Endothelial cell of umbilical vein (primary cell): ENCODE results near the gene REPS1. TPM values are rescaled to one million over a fixed set of nuclear protein-coding genes. Genes with fewer than 3 reads are reported as not detected.

ENCODE experiments used
- BruUV-seq: library from RNA; stranded (reverse); fragments of 400-500 nt; replicated peaks from 2 replicates; lab custom pipeline; 2021; lab: Mats Ljungman, UMichigan
- CTCF ChIA-PET: fragments of 300-600, 350-600 bp; sonication (Branson Sonifier 250); formaldehyde crosslinking; loops from one replicate; lab custom pipeline; 2021; ENCODE audit warnings: antibody characterized with exemption, inconsistent platforms; lab: Charles Lee
- POLR2A ChIA-PET: fragments of 300-600, 350-600 bp; sonication (Branson Sonifier 250); formaldehyde crosslinking; loops from one replicate; lab custom pipeline; 2021; ENCODE audit warnings: antibody characterized with exemption, inconsistent platforms; lab: Charles Lee
- DNase-seq: peaks from one replicate; pipeline ENCODE4 v3.0.0-alpha.2; 2011; ENCODE audit warnings: low read depth, low spot score
- FAIRE-seq: peaks from 2 replicates; lab custom pipeline; 2011; peaks lifted over from hg19 to GRCh38; lab: Jason Lieb, UNC
- H2AFZ ChIP-seq: 2 replicates; pipeline ENCODE4 v1.6.0; 2012; ENCODE audit warnings: low read depth, low read length, control low read depth, inconsistent platforms
- H3K27ac ChIP-seq: 2 replicates; pipeline ENCODE4 v1.5.1; 2011; ENCODE audit warnings: low read depth, mild to moderate bottlenecking, control low read depth, low read length, moderate library complexity; ENCODE audit not compliant: insufficient read depth
- H3K27me3 ChIP-seq, 2 experiments: 2 replicates each; pipeline versions ENCODE4 v1.6.0 to v1.6.1; 2011; ENCODE audit warnings: low read length in 2 of 2, mixed read lengths in 1 of 2; ENCODE audit not compliant: control insufficient read depth in 2 of 2, insufficient read depth in 2 of 2
- H3K36me3 ChIP-seq, 2 experiments: 2 replicates in 1 of 2; 3 replicates in 1 of 2; pipeline ENCODE4 v1.5.1; 2011; ENCODE audit warnings: low read length in 2 of 2, mild to moderate bottlenecking in 1 of 2, moderate library complexity in 1 of 2; ENCODE audit not compliant: control insufficient read depth in 2 of 2, insufficient read depth in 2 of 2; ENCODE audit errors: extremely low read depth in 1 of 2
- H3K4me1 ChIP-seq: 3 replicates; pipeline ENCODE4 v1.5.1; 2011; ENCODE audit warnings: mild to moderate bottlenecking, low read length; ENCODE audit not compliant: control insufficient read depth, insufficient read depth; ENCODE audit errors: extremely low read depth
- H3K4me2 ChIP-seq: 2 replicates; pipeline ENCODE4 v1.6.1; 2011; ENCODE audit warnings: low read length, control low read depth, mixed read lengths; ENCODE audit not compliant: insufficient read depth
- H3K4me3 ChIP-seq, 3 experiments: fragments of 200-600 bp in 1 of 3; sonication (generic), shearing (Covaris generic) in 1 of 3; replicated peaks in 1 of 3; 2 replicates each; pipeline ENCODE4 v1.5.1; 2011 to 2016; ENCODE audit warnings: control low read depth in 3 of 3, low read length in 3 of 3, mild to moderate bottlenecking in 2 of 3, inconsistent platforms in 1 of 3, low read depth in 1 of 3, moderate library complexity in 1 of 3; ENCODE audit not compliant: insufficient read depth in 1 of 3
- H3K79me2 ChIP-seq: 2 replicates; pipeline ENCODE4 v1.6.0; 2012; ENCODE audit warnings: low read length, inconsistent platforms; ENCODE audit not compliant: control insufficient read depth, insufficient read depth
- H3K9ac ChIP-seq: replicated peaks from 2 replicates; pipeline ENCODE3; 2011; ENCODE audit warnings: low read length, control low read depth; ENCODE audit not compliant: insufficient read depth; ENCODE audit errors: extremely low read depth
- H3K9me1 ChIP-seq: replicated peaks from 3 replicates; pipeline ENCODE4 v1.6.0; 2011; ENCODE audit warnings: mild to moderate bottlenecking, low read length; ENCODE audit not compliant: control insufficient read depth, insufficient read depth; ENCODE audit errors: extremely low read depth
- H3K9me3 ChIP-seq: replicated peaks from 2 replicates; pipeline ENCODE4 v1.5.1; 2012; ENCODE audit warnings: low read length, inconsistent platforms; ENCODE audit not compliant: control insufficient read depth, insufficient read depth
- H4K20me1 ChIP-seq: replicated peaks from 2 replicates; pipeline ENCODE3; 2011; ENCODE audit warnings: mild to moderate bottlenecking, low read length; ENCODE audit not compliant: control insufficient read depth, insufficient read depth; ENCODE audit errors: extremely low read depth
- CTCF ChIP-seq, 2 donors: IDR thresholded peaks; 1 replicate in 1 of 2; 2 replicates in 1 of 2; pipeline ENCODE4 v1.5.1; 2011; ENCODE audit warnings: low read length in 2 of 2, mild to moderate bottlenecking in 2 of 2, moderate library complexity in 2 of 2, control low read depth in 1 of 2, inconsistent platforms in 1 of 2, low read depth in 1 of 2; ENCODE audit not compliant: insufficient read depth in 1 of 2; ENCODE audit errors: extremely low read depth in 1 of 2
- EZH2 ChIP-seq: IDR thresholded peaks from 2 replicates; pipeline ENCODE4 v1.6.1; 2012; ENCODE audit warnings: borderline replicate concordance, low read depth, mild to moderate bottlenecking, moderate library complexity, low read length, inconsistent platforms; ENCODE audit not compliant: severe bottlenecking
- FOS ChIP-seq: IDR thresholded peaks from 2 replicates; pipeline ENCODE4 v1.6.1; 2011; ENCODE audit warnings: mild to moderate bottlenecking, low read length, moderate library complexity, borderline replicate concordance; ENCODE audit not compliant: insufficient read depth
- GATA2 ChIP-seq: IDR thresholded peaks from 2 replicates; pipeline ENCODE4 v1.7.0; 2011; ENCODE audit warnings: low read depth, mild to moderate bottlenecking, moderate library complexity, mixed read lengths, low read length; ENCODE audit not compliant: insufficient read length, insufficient read depth
- JUN ChIP-seq: IDR thresholded peaks from 2 replicates; pipeline ENCODE4 v1.6.1; 2011; ENCODE audit warnings: borderline replicate concordance, low read depth; ENCODE audit not compliant: insufficient read length, insufficient read depth
- MYC ChIP-seq: IDR thresholded peaks from one replicate; pipeline ENCODE4 v1.6.1; 2011; ENCODE audit warnings: mild to moderate bottlenecking, low read depth, low read length
- POLR2AphosphoS5 ChIP-seq: IDR thresholded peaks from 2 replicates; pipeline ENCODE4 v1.6.1; 2012; ENCODE audit warnings: low read depth, mild to moderate bottlenecking, control low read depth, low read length, moderate library complexity; ENCODE audit not compliant: insufficient read depth
- dilution Hi-C: fragments of 300-500 bp; cut with MboI; formaldehyde crosslinking; loops from one replicate; pipeline ENCODE4 v1.15.0; 2019; ENCODE audit warnings: low sequenced_read_pairs; ENCODE audit not compliant: extremely low pct_ligation_motif_present
- intact Hi-C: fragments of 100-400 bp; cut with micrococcal nuclease; formaldehyde crosslinking; loops from one replicate; pipeline ENCODE4 v1.10.0; 2022
- polyA plus RNA-seq, 4 experiments: library from polyadenylated mRNA; depleted of rRNA in 3 of 4; stranded (reverse) in 3 of 4; unstranded in 1 of 4; fragments of >200 nt; gene quantifications; 2 replicates each; pipeline versions ENCODE4 v1.2.1 to v1.2.3, GENCODE V29; 2011 to 2012; ENCODE audit warnings: missing spikeins in 1 of 4
- total RNA-seq: library from RNA; stranded (reverse); gene quantifications from 2 replicates; pipeline ENCODE4 v1.2.3, GENCODE V29; 2021
- TF ChIP-seq, protein P1 (sequence below): IDR thresholded peaks from 2 replicates; pipeline ENCODE4 v1.6.1; 2011; ENCODE audit not compliant: insufficient read depth, insufficient read length

The REPS1 gene
- total and polyA plus RNA-seq, 2 donors (not counting 3 experiments of a cell fraction or from before 2014, with no cell fraction given), result 20.6 to 35.0 TPM

GRCh38 chr6:138956244-138956924, 31.7 kb downstream of the REPS1 start:
- H3K79me2 ChIP-seq, result peaks cover 75% of the 10 kb centered on the region
- CTCF ChIA-PET, result interaction anchor here (1.5 to 1.7 kb wide), 2 partner anchors 13 to 140 kb away, joined by 3 to 6 read pairs; no protein-coding TSS in a partner anchor

More at GRCh38 chr6:138956244-138956924, 31.7 kb downstream of the REPS1 start:
- Histone ChIP-seq H3K27me3 (no peaks in the 10 kb centered on the region), H3K9ac (no peak overlapping the region), H3K4me1 (peaks cover 17% of the 10 kb centered on the region), H2AFZ (no peak overlapping the region), H3K4me2 (no peak overlapping the region), H3K4me3 (no peak overlapping the region), H3K27ac (no peak overlapping the region), H4K20me1 (peaks cover 2% of the 10 kb centered on the region), H3K9me1 (no peaks in the 10 kb centered on the region), H3K9me3 (no peaks in the 10 kb centered on the region), H3K36me3 (no peaks in the 10 kb centered on the region)
- dilution Hi-C loops (no loop called here), intact Hi-C loops (no loop called here)
- POLR2A ChIA-PET, result no interaction called here
- no peak for DNase-seq
- no TSS peak for BruUV-seq
- FAIRE-seq, result no peak
- no peak for TF ChIP-seq CTCF (IDR thresholded peaks at IDR 0.05; ENCODE audit: extremely low read depth in 1 of 2, insufficient read depth in 1 of 2, low read depth in 1 of 2, low read length in 2 of 2)
- TF ChIP-seq POLR2AphosphoS5, result no peak
- no peak for TF ChIP-seq EZH2
- TF ChIP-seq, protein P1, sequence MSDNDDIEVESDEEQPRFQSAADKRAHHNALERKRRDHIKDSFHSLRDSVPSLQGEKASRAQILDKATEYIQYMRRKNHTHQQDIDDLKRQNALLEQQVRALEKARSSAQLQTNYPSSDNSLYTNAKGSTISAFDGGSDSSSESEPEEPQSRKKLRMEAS, result no peak
- no peak for TF ChIP-seq MYC
- TF ChIP-seq JUN, result no peak
- TF ChIP-seq FOS, result no peak
- no peak for TF ChIP-seq GATA2
